ENCODE data around the gene THSD8. TPM values are rescaled to one million over a fixed set of nuclear protein-coding genes. Genes with fewer than 3 reads are reported as not detected.
"Not testable (repeated sequence)": the region's sequence is repeated elsewhere in the genome, so short reads cannot be mapped to it uniquely, and the experiment has no call there.

The THSD8 gene
- total RNA-seq, 4 donors from 2014 or later = 0.67 TPM; not detected in 3

DNA sequence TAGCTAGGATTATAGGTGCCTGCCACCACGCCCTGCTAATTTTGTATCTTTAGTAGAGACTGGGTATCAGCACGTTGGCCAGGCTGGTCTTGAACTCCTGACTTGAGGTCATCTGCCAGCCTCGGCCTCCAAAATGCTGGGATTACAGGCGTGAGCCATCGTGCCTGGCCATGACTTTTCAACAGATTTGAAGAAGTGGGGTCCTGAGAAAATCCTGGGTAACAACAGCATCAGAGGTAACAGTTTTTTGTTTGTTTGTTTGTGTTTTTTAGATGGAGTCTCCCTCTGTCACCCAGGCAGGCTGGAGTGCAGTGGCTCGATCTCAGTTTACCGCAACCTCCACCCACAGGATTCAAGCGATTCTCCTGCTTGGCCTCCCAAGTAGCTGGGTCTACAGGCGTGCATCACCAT is 6.9 kb upstream of the THSD8 start:
- Histone ChIP-seq H3K27ac (peak overlapping the region in 1 of 3 donors; percentile 96), H3K4me1 (peaks cover 13 to 22% of the 10 kb centered on the region in 2 donors), H3K36me3 (peaks cover 0 to 16% of the 10 kb centered on the region in 2 donors), H3K27me3 (no peaks in the 10 kb centered on the region), H3K4me3 (replicated peaks in 1 of 3) (no peak overlapping the region), H3K9me3 (no peaks in the 10 kb centered on the region)
- DNase-seq = peak in 1 of 2 donors; percentile 8
- no peak for TF ChIP-seq POLR2A (IDR thresholded peaks at IDR 0.05)
- TF ChIP-seq, protein P1, sequence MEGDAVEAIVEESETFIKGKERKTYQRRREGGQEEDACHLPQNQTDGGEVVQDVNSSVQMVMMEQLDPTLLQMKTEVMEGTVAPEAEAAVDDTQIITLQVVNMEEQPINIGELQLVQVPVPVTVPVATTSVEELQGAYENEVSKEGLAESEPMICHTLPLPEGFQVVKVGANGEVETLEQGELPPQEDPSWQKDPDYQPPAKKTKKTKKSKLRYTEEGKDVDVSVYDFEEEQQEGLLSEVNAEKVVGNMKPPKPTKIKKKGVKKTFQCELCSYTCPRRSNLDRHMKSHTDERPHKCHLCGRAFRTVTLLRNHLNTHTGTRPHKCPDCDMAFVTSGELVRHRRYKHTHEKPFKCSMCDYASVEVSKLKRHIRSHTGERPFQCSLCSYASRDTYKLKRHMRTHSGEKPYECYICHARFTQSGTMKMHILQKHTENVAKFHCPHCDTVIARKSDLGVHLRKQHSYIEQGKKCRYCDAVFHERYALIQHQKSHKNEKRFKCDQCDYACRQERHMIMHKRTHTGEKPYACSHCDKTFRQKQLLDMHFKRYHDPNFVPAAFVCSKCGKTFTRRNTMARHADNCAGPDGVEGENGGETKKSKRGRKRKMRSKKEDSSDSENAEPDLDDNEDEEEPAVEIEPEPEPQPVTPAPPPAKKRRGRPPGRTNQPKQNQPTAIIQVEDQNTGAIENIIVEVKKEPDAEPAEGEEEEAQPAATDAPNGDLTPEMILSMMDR (IDR thresholded peaks at IDR 0.05) = no peak
- WGBS, 2 donors = 92 to 94% methylated on average over 9 of the region's 9 CpGs
- intact Hi-C loops (cut with DNase I) = loop anchor here (5.0 kb wide), 1 partner anchor 33 kb away; no protein-coding TSS in a partner anchor

DNA sequence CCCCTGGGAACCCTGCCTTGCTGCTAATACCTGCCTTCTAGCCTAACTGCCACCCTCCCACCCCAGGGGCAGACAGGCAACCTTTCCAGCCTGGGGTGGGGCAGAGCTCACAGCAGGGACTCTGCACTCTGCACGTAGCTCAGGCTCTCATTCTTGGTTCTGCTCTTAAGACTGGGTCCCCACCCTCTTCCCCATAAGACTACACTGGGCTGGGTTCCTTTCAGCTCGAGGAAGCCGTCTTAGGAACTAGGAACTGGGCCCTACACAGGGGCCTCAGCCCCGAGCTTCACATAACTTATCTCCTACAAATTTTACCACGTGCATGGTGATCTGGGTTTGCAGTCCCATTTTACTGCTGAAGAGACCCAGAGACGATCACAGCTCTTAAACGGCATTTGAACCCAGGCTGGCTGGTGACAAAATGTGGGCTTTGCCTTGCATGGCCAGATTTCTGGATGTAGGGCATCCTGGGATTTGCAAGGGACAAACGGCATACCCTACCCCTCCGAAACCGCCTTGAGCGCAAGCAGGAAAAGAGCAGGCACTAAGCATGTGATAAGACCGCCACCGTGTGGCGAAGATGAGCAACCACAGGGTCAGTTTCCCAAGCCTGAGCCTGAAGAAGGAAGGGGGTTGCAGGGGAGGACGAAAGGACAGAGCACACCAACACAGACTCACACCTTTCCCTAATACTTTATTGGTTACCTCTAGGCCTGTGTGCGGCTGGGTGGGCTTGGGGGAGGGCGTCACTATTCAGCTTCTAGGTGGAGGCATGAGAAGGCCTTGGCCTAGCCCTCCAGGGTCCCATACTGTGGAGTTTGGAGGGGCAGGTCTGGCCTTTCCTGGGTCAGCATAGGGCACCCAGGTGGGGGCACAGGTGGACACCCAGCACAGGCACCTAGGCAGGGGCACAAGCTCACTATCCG is 5.5 kb upstream of the THSD8 start:
- no peak overlapping the region for H3K4me3 ChIP-seq (replicated peaks in 1 of 3)
- no peaks in the 10 kb centered on the region for H3K27me3 ChIP-seq
- DNase-seq = peak; percentile 70 to 76
- H3K27ac ChIP-seq = peak overlapping the region in 1 of 3 donors; percentile 26
- TF ChIP-seq, protein P1 (IDR thresholded peaks at IDR 0.05) = peak; percentile 70 to 99 (median 96)
- TF ChIP-seq POLR2A (IDR thresholded peaks at IDR 0.05) = no peak
- peaks cover 0 to 16% of the 10 kb centered on the region in 2 donors for H3K36me3 ChIP-seq
- 13 to 16% methylated on average over 14 to 18 of the region's 18 CpGs for WGBS, 2 donors
- peaks cover 11 to 31% of the 10 kb centered on the region in 2 donors for H3K4me1 ChIP-seq
- intact Hi-C loops (cut with DNase I) = loop anchor here (2.0 to 5.0 kb wide), 2 partner anchors 20 to 34 kb away; no protein-coding TSS in a partner anchor
- no peaks in the 10 kb centered on the region for H3K9me3 ChIP-seq

DNA sequence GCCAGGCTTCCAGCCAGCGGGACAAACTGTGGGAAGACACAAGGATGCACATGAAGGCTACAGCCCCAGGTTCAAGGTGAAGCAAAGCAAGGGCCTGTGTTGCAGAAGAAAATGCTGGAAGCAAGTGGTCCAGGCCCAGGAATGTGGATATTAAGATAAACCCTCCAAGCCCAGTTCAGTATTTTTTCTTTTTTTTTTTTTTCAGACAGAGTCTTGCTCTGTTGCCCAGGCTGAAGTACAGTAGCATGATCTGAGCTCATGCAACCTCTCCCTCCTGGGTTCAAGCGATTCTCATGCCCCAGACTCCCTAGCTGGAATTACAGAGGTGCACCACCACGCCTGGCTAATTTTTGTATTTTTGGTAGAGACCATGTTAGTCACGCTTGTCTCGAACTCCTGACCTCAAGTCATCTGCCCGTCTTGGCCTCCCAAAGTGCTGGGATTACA is 4.7 kb upstream of the THSD8 start:
- TF ChIP-seq, protein P1 (IDR thresholded peaks at IDR 0.05) = no peak
- no peak for TF ChIP-seq POLR2A (IDR thresholded peaks at IDR 0.05)
- Histone ChIP-seq H3K4me3 (replicated peaks in 1 of 3) (no peak overlapping the region), H3K36me3 (peaks cover 0 to 11% of the 10 kb centered on the region in 2 donors), H3K27ac (no peak overlapping the region), H3K4me1 (peaks cover 15 to 31% of the 10 kb centered on the region in 2 donors), H3K27me3 (no peaks in the 10 kb centered on the region), H3K9me3 (no peaks in the 10 kb centered on the region)
- no peak for DNase-seq
- 88 to 95% methylated on average over 6 of the region's 6 CpGs for WGBS, 2 donors
- intact Hi-C loops (cut with DNase I) = loop anchor here (2.0 to 5.0 kb wide), 2 partner anchors 20 to 35 kb away; no protein-coding TSS in a partner anchor

DNA sequence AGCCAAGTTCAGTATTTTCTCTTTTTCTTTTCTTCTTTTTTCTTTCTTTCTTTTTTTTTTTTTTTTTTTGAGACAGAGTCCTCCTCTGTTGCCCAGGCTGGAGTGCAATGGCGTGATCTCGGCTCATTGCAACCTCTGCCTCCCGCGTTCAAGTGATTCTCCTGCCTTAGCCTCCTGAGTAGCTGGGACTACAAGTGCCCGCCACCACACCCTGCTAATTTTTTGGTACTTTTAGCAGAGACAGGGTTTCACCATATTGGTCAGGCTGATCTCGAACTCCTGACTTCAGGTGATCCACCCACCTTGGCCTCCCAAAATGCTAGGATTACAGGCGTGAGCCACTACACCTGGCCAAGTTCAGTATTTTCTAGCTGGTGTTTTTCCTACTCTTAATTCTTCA is 4.3 kb upstream of the THSD8 start:
- H3K4me1 ChIP-seq = peaks cover 18 to 35% of the 10 kb centered on the region in 2 donors
- not testable (repeated sequence) for H3K27ac ChIP-seq; H3K9me3 ChIP-seq; DNase-seq; H3K27me3 ChIP-seq; H3K36me3 ChIP-seq; H3K4me3 ChIP-seq (replicated peaks in 1 of 3)
- intact Hi-C loops (cut with DNase I) = loop anchor here (2.0 to 5.0 kb wide), 2 partner anchors 21 to 35 kb away; no protein-coding TSS in a partner anchor
- WGBS, 2 donors = 94 to 98% methylated on average over 7 of the region's 7 CpGs

DNA sequence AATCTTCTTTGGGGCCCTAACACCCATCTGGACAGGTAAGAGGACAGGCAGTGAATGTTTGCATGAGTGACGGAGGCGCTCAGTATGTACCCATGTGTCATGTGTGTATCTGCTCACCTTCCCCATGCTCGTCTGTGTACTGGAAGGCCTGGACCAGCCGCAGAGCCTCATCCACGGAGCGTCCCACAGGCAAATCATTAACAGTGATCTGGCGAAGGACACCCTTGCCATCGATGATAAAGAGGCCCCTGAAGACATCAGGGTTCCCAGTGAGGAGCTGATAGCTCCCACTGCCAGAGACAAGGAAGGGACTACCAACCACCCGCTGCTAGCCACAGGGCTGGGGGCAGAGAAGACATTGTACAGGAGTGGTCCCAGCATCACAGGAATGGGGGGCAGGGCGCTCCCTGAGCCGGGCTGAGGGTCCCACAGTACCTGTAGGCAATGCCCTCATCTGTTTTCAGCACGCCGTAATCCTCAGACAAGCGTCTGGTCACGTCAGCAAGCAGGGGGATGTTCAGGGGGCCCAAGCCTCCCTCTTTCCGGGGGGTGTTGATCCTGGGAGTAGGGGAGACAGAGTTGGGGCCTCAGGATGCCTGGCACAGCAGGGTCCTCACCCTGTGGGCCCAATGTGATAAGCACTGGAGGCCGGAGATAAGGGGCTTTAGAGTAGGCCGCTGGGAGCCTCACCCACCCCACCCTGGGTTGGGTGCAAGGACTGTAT is 2.0 kb upstream of the THSD8 start:
- intact Hi-C loops (cut with DNase I) = loop anchor here (5.0 kb wide), 1 partner anchor 38 kb away; no protein-coding TSS in a partner anchor
- no peak overlapping the region for H3K4me3 ChIP-seq (replicated peaks in 1 of 3)
- H3K27me3 ChIP-seq = no peaks in the 10 kb centered on the region
- no peak overlapping the region for H3K27ac ChIP-seq
- no peaks in the 10 kb centered on the region for H3K9me3 ChIP-seq
- H3K36me3 ChIP-seq = no peaks in the 10 kb centered on the region
- WGBS, 2 donors = 91 to 95% methylated on average over 16 to 17 of the region's 18 CpGs
- no peak for DNase-seq
- no peak for TF ChIP-seq POLR2A (IDR thresholded peaks at IDR 0.05)
- TF ChIP-seq, protein P1 (IDR thresholded peaks at IDR 0.05) = no peak
- peaks cover 18 to 26% of the 10 kb centered on the region in 2 donors for H3K4me1 ChIP-seq

Data from thyroid gland (tissue), 4 donors.